Keratinocyte (primary cell): ENCODE measurements around the gene SAPCD1. TPM values are rescaled to one million over a fixed set of nuclear protein-coding genes. Genes with fewer than 3 reads are reported as not detected.

Experiments
- DNase-seq: peaks from one replicate; pipeline ENCODE4 v3.0.0-alpha.2; 2011; ENCODE audit warnings: low read depth, missing footprints, low spot score
- FAIRE-seq: peaks from 2 replicates; lab custom pipeline; 2011; peaks lifted over from hg19 to GRCh38; lab: Jason Lieb, UNC
- H2AFZ ChIP-seq: 2 replicates; pipeline ENCODE4 v1.6.0; 2012; ENCODE audit warnings: low read length, control low read depth, inconsistent platforms; ENCODE audit not compliant: control insufficient read depth
- H3K27ac ChIP-seq: 2 replicates; pipeline ENCODE4 v1.5.1; 2011; ENCODE audit warnings: low read length; ENCODE audit not compliant: control insufficient read depth, insufficient read depth
- H3K27me3 ChIP-seq: 3 replicates; pipeline ENCODE4 v1.6.0; 2011; ENCODE audit warnings: low read length; ENCODE audit not compliant: control insufficient read depth, insufficient read depth; ENCODE audit errors: extremely low read depth
- H3K36me3 ChIP-seq, 2 experiments: 2 replicates in 1 of 2; 3 replicates in 1 of 2; pipeline ENCODE4 v1.5.1; 2011; ENCODE audit warnings: low read length in 2 of 2, mild to moderate bottlenecking in 1 of 2; ENCODE audit not compliant: control insufficient read depth in 2 of 2, insufficient read depth in 2 of 2; ENCODE audit errors: extremely low read depth in 1 of 2
- H3K4me1 ChIP-seq: 3 replicates; pipeline ENCODE4 v1.5.1; 2011; ENCODE audit warnings: low read length; ENCODE audit not compliant: control insufficient read depth, insufficient read depth; ENCODE audit errors: extremely low read depth
- H3K4me2 ChIP-seq: 3 replicates; pipeline ENCODE4 v1.6.0; 2011; ENCODE audit warnings: low read depth, low read length; ENCODE audit not compliant: control insufficient read depth, insufficient read depth; ENCODE audit errors: extremely low read depth
- H3K4me3 ChIP-seq, 3 experiments: fragments of 200-600 bp in 1 of 3; sonication (generic) in 1 of 3; 2 replicates in 2 of 3; 3 replicates in 1 of 3; pipeline ENCODE4 v1.5.1; 2011 to 2016; ENCODE audit warnings: low read length in 3 of 3, mild to moderate bottlenecking in 3 of 3, control low read depth in 2 of 3, inconsistent platforms in 1 of 3, low read depth in 1 of 3, mixed read lengths in 1 of 3, mixed run types in 1 of 3, moderate library complexity in 1 of 3; ENCODE audit not compliant: control insufficient read depth in 2 of 3, insufficient read depth in 2 of 3; ENCODE audit errors: extremely low read depth in 1 of 3
- H3K79me2 ChIP-seq: 2 replicates; pipeline ENCODE4 v1.6.0; 2012; ENCODE audit warnings: low read length; ENCODE audit not compliant: control insufficient read depth, insufficient read depth
- H3K9ac ChIP-seq: 3 replicates; pipeline ENCODE4 v1.6.0; 2011; ENCODE audit warnings: low read length; ENCODE audit not compliant: control insufficient read depth, insufficient read depth; ENCODE audit errors: extremely low read depth
- H3K9me1 ChIP-seq: 3 replicates; pipeline ENCODE4 v1.6.0; 2011; ENCODE audit warnings: low read length; ENCODE audit not compliant: control insufficient read depth, insufficient read depth; ENCODE audit errors: extremely low read depth
- H3K9me3 ChIP-seq: 2 replicates; pipeline ENCODE4 v1.5.1; 2012; ENCODE audit warnings: low read depth, low read length; ENCODE audit not compliant: control insufficient read depth
- H4K20me1 ChIP-seq: 3 replicates; pipeline ENCODE4 v1.6.0; 2011; ENCODE audit warnings: low read length; ENCODE audit not compliant: control insufficient read depth, insufficient read depth; ENCODE audit errors: extremely low read depth
- EZH2 ChIP-seq: IDR thresholded peaks from one replicate; pipeline ENCODE4 v1.6.1; 2012; ENCODE audit warnings: inconsistent platforms, mild to moderate bottlenecking, low read length, moderate library complexity
- dilution Hi-C: fragments of 300-500 bp; cut with MboI; formaldehyde crosslinking; loops from one replicate; pipeline ENCODE4 v1.7.0; 2020; ENCODE audit warnings: low sequenced_read_pairs; ENCODE audit not compliant: extremely low pct_ligation_motif_present
- polyA plus RNA-seq, 5 experiments: library from polyadenylated mRNA; depleted of rRNA in 3 of 5; stranded (reverse) in 3 of 5; stranded (forward) in 1 of 5; unstranded in 1 of 5; fragments of >200 nt; gene quantifications; 1 replicate in 1 of 5; 2 replicates in 3 of 5; 3 replicates in 1 of 5; pipeline versions ENCODE4 v1.2.1 to v1.2.3, GENCODE V29; 2011 to 2012; ENCODE audit warnings: missing spikeins in 2 of 5, low read depth in 1 of 5, low replicate concordance in 1 of 5
- TF ChIP-seq, protein P1 (sequence below), 3 experiments: IDR thresholded peaks in 1 of 3; conservative IDR thresholded peaks in 1 of 3; optimal IDR thresholded peaks in 1 of 3; 2 replicates in 2 of 3; 3 replicates in 1 of 3; pipeline versions ENCODE3 to v1.5.1; 2011; ENCODE audit warnings: low read length in 3 of 3, mild to moderate bottlenecking in 3 of 3, moderate library complexity in 2 of 3, control low read depth in 1 of 3, inconsistent platforms in 1 of 3; ENCODE audit not compliant: insufficient read depth in 2 of 3; ENCODE audit errors: extremely low read depth in 1 of 3

The SAPCD1 gene
- polyA plus RNA-seq, 1 donor (not counting 4 experiments of a cell fraction or from before 2014, with no cell fraction given) = 2.1 TPM

DNA sequence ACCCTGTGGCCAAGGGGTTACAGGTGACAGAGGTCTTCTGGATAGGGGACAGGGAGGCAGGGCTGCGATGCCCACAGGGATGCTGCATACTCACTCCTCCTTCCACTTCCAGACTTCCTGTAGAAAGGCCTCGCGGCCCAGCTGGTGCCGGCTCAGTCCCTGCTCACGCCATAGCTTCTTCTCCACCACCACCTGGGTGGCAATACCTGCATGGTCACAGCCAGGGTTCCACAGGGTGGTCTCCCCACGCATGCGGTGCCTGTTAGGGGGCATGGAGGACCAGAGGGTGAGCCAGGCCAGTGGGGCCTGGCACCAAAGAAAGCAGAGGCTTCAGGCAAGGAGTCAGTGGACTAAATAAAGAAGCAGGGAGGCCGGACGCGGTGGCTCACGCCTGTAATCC lies 23.0 kb downstream of the SAPCD1 start:
- Histone ChIP-seq H3K27ac (no peak overlapping the region), H3K9me3 (no peaks in the 10 kb centered on the region), H3K4me1 (no peaks in the 10 kb centered on the region), H4K20me1 (no peaks in the 10 kb centered on the region), H3K4me3 (no peak overlapping the region), H3K9ac (no peak overlapping the region), H3K9me1 (no peaks in the 10 kb centered on the region), H3K27me3 (no peaks in the 10 kb centered on the region), H2AFZ (no peak overlapping the region), H3K79me2 (peaks cover 4% of the 10 kb centered on the region), H3K4me2 (no peak overlapping the region), H3K36me3 (peaks cover 32 to 41% of the 10 kb centered on the region in 2 experiments)
- dilution Hi-C loops = no loop called here
- TF ChIP-seq EZH2 = no peak
- TF ChIP-seq, protein P1, sequence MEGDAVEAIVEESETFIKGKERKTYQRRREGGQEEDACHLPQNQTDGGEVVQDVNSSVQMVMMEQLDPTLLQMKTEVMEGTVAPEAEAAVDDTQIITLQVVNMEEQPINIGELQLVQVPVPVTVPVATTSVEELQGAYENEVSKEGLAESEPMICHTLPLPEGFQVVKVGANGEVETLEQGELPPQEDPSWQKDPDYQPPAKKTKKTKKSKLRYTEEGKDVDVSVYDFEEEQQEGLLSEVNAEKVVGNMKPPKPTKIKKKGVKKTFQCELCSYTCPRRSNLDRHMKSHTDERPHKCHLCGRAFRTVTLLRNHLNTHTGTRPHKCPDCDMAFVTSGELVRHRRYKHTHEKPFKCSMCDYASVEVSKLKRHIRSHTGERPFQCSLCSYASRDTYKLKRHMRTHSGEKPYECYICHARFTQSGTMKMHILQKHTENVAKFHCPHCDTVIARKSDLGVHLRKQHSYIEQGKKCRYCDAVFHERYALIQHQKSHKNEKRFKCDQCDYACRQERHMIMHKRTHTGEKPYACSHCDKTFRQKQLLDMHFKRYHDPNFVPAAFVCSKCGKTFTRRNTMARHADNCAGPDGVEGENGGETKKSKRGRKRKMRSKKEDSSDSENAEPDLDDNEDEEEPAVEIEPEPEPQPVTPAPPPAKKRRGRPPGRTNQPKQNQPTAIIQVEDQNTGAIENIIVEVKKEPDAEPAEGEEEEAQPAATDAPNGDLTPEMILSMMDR (optimal IDR thresholded peaks at IDR 0.05 in 1 of 3, IDR thresholded peaks at IDR 0.05 in 1 of 3, conservative IDR thresholded peaks at IDR 0.05 in 1 of 3; ENCODE audit: extremely low read depth in 1 of 3, insufficient read depth in 2 of 3, low read length in 3 of 3) = no peak
- DNase-seq = no peak
- FAIRE-seq = no peak

DNA sequence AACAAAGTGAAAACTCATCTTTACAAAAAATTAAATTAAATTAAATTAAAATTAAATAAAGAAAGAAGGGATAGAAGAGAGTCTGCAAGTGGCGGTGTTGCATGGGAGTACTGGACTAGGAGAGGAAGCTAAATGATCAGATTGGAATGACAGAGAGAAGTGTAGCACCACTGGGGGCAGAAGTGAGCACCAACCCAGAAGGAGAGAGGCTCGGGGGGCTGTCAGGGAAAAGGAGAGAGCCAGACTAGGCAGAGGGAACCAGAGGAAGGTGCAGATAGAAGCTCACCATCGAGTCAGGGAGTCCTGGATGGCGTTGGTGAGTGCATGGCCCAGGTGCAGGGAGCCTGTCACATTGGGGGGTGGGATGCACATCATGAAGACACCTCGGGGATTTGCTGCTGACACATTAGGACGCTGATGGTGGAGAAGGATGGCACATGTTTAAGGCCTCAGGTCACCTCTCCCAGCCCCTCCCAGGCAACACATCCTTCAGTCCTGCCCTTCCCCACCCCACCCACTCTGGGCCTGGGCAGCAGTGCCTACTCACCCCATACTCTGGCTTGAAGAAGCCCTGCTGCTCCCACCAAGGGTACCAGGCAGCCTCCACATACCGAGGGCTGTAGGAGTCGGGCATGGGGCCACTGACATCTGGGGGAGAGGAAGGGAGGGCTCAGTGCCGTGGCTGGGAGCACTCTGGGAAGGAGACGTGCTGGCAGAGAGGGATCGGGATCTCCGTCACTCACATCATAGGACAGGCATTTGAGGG lies 29.1 kb downstream of the SAPCD1 start:
- H3K79me2 ChIP-seq = peaks cover 38% of the 10 kb centered on the region
- H3K4me1 ChIP-seq = peaks cover 23% of the 10 kb centered on the region
- H2AFZ ChIP-seq = no peak overlapping the region
- TF ChIP-seq, protein P1 (optimal IDR thresholded peaks at IDR 0.05 in 1 of 3, IDR thresholded peaks at IDR 0.05 in 1 of 3, conservative IDR thresholded peaks at IDR 0.05 in 1 of 3; ENCODE audit: extremely low read depth in 1 of 3, insufficient read depth in 2 of 3, low read length in 3 of 3) = peak; percentile 64 to 69 (median 67)
- no peak for TF ChIP-seq EZH2
- H3K9me3 ChIP-seq = no peaks in the 10 kb centered on the region
- FAIRE-seq (no peak), DNase-seq (no peak)
- dilution Hi-C loops = no loop called here
- H3K27me3 ChIP-seq = no peaks in the 10 kb centered on the region
- H3K9me1 ChIP-seq = no peaks in the 10 kb centered on the region
- no peak overlapping the region for H3K4me3 ChIP-seq
- H3K9ac ChIP-seq = no peak overlapping the region
- H3K27ac ChIP-seq = no peak overlapping the region
- no peak overlapping the region for H3K4me2 ChIP-seq
- H3K36me3 ChIP-seq = peaks cover 10 to 31% of the 10 kb centered on the region in 2 experiments
- H4K20me1 ChIP-seq = no peaks in the 10 kb centered on the region
